SU-DHL-6 (cell line): ENCODE results near the gene GAMT.

Experiments
- H2AFZ ChIP-seq: fragments of 200-600 bp; sonication (generic); 2 replicates; pipeline ENCODE4 v1.6.1; 2014; ENCODE audit warnings: low read depth, mild to moderate bottlenecking, moderate library complexity, mixed read lengths, antibody characterized with exemption, low read length; ENCODE audit not compliant: severe bottlenecking
- H3F3A ChIP-seq: fragments of 200-600 bp; shearing (Covaris generic); 2 replicates; pipeline ENCODE4 v1.6.0; 2016; ENCODE audit warnings: antibody characterized with exemption, mild to moderate bottlenecking; ENCODE audit not compliant: insufficient read depth
- H3K27ac ChIP-seq: fragments of 200-600 bp; sonication (generic); 2 replicates; pipeline ENCODE4 v1.5.1; 2016; ENCODE audit warnings: low read depth, mild to moderate bottlenecking, low read length, moderate library complexity, mixed read lengths
- H3K27me3 ChIP-seq: fragments of 200-600 bp; sonication (generic), shearing (Covaris generic); 2 replicates; pipeline ENCODE4 v1.6.0; 2014; ENCODE audit warnings: mild to moderate bottlenecking, low read length
- H3K36me3 ChIP-seq: fragments of 200-600 bp; sonication (generic); 2 replicates; pipeline ENCODE4 v1.6.1; 2014; ENCODE audit warnings: mild to moderate bottlenecking, low read length, mixed read lengths
- H3K4me2 ChIP-seq: fragments of 300-600, 200-600 bp; shearing (Covaris generic), sonication (generic); 2 replicates; pipeline ENCODE4 v1.6.0; 2014; ENCODE audit warnings: low read length, low read depth, mild to moderate bottlenecking; ENCODE audit not compliant: poor library complexity, severe bottlenecking
- H3K4me3 ChIP-seq: fragments of 200-600 bp; sonication (generic); 2 replicates; pipeline ENCODE4 v1.5.1; 2014; ENCODE audit warnings: antibody characterized with exemption, low read length, mild to moderate bottlenecking, mixed read lengths; ENCODE audit not compliant: insufficient read depth, poor library complexity, severe bottlenecking
- H3K79me2 ChIP-seq: fragments of 200-600 bp; sonication (generic); 2 replicates; pipeline ENCODE4 v1.6.1; 2014; ENCODE audit warnings: mild to moderate bottlenecking, low read length, moderate library complexity; ENCODE audit not compliant: insufficient read depth
- H3K9ac ChIP-seq: fragments of 200-600 bp; sonication (generic); 2 replicates; pipeline ENCODE4 v1.7.0; 2014; ENCODE audit warnings: mild to moderate bottlenecking, low read length
- H3K9me2 ChIP-seq: fragments of 200-600 bp; sonication (generic); replicated peaks from 2 replicates; pipeline ENCODE4 v1.6.1; 2014; ENCODE audit warnings: low read length; ENCODE audit not compliant: insufficient read depth
- H3K9me3 ChIP-seq: fragments of 200-600 bp; sonication (generic); 2 replicates; pipeline ENCODE4 v1.6.1; 2014; ENCODE audit warnings: low read length, mixed read lengths; ENCODE audit not compliant: insufficient read depth
- H4K20me1 ChIP-seq: fragments of 200-600 bp; sonication (generic); 2 replicates; pipeline ENCODE4 v1.6.1; 2014; ENCODE audit warnings: low read depth, mild to moderate bottlenecking, antibody characterized with exemption, low read length, moderate library complexity, mixed read lengths
- EZH2phosphoT487 ChIP-seq: fragments of 200-600 bp; sonication (generic), shearing (Covaris generic); conservative IDR thresholded peaks from 2 replicates; pipeline ENCODE4 v1.6.1; 2018; ENCODE audit warnings: mild to moderate bottlenecking, antibody characterized with exemption, low read length, moderate library complexity, mixed read lengths
- TF ChIP-seq, protein P1 (sequence below): fragments of 200-600 bp; sonication (generic); IDR thresholded peaks from one replicate; pipeline ENCODE4 v1.5.1; 2017; ENCODE audit warnings: antibody characterized with exemption, mild to moderate bottlenecking, low read length, moderate library complexity; ENCODE audit not compliant: insufficient read depth, poor library complexity, severe bottlenecking

Gene GAMT

DNA sequence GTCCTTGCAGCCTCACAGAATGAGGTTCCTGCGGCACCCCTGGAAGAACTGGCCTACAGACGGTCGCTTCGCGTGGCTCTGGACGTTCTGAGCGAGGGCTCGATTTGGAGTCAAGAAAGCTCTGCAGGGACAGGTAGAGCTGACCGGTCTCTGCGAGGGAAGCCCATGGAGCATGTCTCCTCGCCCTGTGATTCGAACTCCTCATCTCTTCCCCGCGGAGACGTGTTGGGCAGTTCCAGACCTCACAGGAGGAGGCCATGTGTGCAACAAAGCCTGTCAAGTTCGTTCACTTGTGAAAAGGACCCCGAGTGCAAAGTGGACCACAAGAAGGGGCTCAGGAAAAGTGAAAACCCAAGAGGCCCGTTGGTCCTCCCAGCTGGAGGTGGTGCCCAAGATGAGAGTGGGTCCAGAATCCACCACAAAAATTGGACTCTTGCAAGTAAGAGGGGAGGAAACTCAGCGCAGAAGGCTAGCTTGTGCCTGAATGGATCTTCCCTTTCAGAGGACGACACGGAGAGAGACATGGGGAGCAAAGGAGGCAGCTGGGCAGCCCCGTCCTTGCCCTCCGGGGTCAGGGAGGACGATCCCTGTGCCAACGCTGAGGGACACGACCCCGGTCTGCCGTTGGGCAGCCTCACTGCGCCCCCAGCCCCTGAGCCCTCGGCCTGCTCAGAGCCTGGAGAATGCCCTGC, 41.1 kb downstream of the GAMT start:
- Histone ChIP-seq H3K36me3 (0 out of 2 replicates have a peak, but pooled peaks cover 7% of the 10 kb centered on the region), H3K9me2 (no peaks in the 10 kb centered on the region), H4K20me1 (no peaks in the 10 kb centered on the region), H3K9me3 (no peaks in the 10 kb centered on the region), H3K27ac (no peak overlapping the region), H2AFZ (no peak overlapping the region), H3K4me3 (no peak overlapping the region), H3F3A (no peaks in the 10 kb centered on the region), H3K27me3 (no peaks in the 10 kb centered on the region), H3K9ac (no peak overlapping the region), H3K4me2 (no peak overlapping the region), H3K79me2 (no peaks in the 10 kb centered on the region; the same call in 1 of the 2 replicates)
- TF ChIP-seq, protein P1, sequence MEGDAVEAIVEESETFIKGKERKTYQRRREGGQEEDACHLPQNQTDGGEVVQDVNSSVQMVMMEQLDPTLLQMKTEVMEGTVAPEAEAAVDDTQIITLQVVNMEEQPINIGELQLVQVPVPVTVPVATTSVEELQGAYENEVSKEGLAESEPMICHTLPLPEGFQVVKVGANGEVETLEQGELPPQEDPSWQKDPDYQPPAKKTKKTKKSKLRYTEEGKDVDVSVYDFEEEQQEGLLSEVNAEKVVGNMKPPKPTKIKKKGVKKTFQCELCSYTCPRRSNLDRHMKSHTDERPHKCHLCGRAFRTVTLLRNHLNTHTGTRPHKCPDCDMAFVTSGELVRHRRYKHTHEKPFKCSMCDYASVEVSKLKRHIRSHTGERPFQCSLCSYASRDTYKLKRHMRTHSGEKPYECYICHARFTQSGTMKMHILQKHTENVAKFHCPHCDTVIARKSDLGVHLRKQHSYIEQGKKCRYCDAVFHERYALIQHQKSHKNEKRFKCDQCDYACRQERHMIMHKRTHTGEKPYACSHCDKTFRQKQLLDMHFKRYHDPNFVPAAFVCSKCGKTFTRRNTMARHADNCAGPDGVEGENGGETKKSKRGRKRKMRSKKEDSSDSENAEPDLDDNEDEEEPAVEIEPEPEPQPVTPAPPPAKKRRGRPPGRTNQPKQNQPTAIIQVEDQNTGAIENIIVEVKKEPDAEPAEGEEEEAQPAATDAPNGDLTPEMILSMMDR = no peak
- no peak for TF ChIP-seq EZH2phosphoT487

DNA sequence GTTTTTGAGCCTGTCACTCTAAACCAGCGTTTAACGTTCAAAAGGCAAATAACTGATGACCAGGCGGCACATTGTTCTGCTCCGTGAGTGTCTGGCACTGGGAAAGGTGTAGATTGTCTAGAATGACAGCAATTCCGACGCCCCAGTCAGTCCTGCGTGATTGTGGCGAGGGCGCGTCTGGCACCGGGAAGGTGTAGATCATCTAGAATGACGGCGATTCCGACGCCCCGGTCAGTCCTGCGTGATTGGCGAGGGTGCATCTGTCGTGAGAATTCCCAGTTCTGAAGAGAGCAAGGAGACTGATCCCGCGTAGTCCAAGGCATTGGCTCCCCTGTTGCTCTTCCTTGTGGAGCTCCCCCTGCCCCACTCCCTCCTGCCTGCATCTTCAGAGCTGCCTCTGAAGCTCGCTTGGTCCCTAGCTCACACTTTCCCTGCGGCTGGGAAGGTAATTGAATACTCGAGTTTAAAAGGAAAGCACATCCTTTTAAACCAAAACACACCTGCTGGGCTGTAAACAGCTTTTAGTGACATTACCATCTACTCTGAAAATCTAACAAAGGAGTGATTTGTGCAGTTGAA, 43.7 kb downstream of the GAMT start:
- Histone ChIP-seq H3K36me3 (0 out of 2 replicates have a peak, but pooled peaks cover 7% of the 10 kb centered on the region), H3F3A (no peaks in the 10 kb centered on the region), H2AFZ (no peak overlapping the region), H3K4me2 (no peak overlapping the region), H3K9me3 (no peaks in the 10 kb centered on the region), H3K79me2 (no peaks in the 10 kb centered on the region; the same call in 1 of the 2 replicates), H3K27me3 (no peaks in the 10 kb centered on the region), H3K4me3 (no peak overlapping the region), H3K27ac (no peak overlapping the region), H3K9me2 (no peaks in the 10 kb centered on the region), H4K20me1 (no peaks in the 10 kb centered on the region), H3K9ac (no peak overlapping the region)
- TF ChIP-seq, protein P1 = no peak
- no peak for TF ChIP-seq EZH2phosphoT487

DNA sequence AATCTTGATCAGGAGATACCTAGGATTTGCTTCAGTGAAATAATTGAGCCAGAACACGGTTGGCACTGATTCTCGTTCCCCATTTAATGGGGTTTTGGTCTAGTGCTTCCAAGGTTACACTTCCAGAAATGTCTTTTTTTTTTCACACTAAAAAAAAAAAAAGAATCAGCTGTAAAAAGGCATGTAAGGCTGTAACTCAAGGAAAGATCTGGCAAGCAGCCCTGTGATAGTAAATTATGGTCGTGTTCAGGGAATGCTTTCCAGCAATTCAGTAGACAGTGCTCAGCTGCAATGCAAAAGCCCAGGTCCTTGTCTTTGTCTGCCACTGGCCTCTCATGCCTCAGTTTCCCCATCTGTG, 44.9 kb downstream of the GAMT start:
- Histone ChIP-seq H3K79me2 (no peaks in the 10 kb centered on the region; the same call in 1 of the 2 replicates), H3K27ac (no peak overlapping the region), H2AFZ (no peak overlapping the region), H3K36me3 (0 out of 2 replicates have a peak, but pooled peaks cover 7% of the 10 kb centered on the region), H3K4me2 (no peak overlapping the region), H3K4me3 (no peak overlapping the region), H3K27me3 (no peaks in the 10 kb centered on the region), H3K9me2 (no peaks in the 10 kb centered on the region), H3K9me3 (no peaks in the 10 kb centered on the region), H3F3A (no peaks in the 10 kb centered on the region), H3K9ac (no peak overlapping the region), H4K20me1 (no peaks in the 10 kb centered on the region)
- TF ChIP-seq, protein P1 = no peak
- TF ChIP-seq EZH2phosphoT487 = no peak
